ENCODE results near the gene TNFSF11. TPM values are rescaled to one million over a fixed set of nuclear protein-coding genes. Genes with fewer than 3 reads are reported as not detected.

The TNFSF11 gene
- total and polyA plus RNA-seq, 2 experiments from 2014 or later: not detected

DNA sequence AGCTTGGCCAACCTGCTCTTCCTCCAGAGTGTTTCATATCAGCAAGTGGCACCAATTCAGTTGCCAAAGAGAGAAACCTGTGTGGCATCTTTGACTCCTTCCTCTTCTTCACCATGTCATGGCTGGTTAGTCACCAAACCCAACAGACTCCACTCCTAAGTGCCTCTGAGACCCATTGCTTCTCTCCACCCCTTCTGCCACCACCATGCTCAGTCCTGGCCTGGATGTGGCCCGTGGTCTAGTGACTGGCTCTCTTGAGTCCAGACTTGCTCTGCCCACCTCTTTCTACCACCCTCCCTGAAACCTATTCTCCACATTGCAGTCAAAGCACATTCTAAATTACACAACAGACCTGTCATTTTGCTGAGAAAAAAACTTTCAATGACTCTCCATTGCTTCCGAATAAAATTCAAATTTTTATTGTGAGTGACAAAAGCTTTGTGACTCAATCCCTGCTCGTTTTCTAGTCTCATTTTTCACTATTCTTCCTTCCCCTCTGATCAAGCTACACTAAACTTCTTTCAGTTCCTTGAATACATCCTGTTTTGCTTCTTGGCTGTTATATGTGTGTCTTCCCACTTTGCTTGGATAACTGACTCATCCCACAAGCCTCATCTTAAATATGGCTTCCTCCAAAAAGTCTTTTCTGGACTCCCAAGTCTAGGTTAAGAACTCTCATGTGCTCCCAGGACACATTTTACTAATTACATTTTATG lies 12.0 kb upstream of the TNFSF11 start:
- Histone ChIP-seq H3K9me3 (ENCODE audit: low read depth) (no peaks in the 10 kb centered on the region), H3K4me3 (no peak overlapping the region), H3K27me3 (no peaks in the 10 kb centered on the region), H3K27ac (no peak overlapping the region), H3K36me3 (no peaks in the 10 kb centered on the region), H3K4me1 (ENCODE audit: low read depth) (no peaks in the 10 kb centered on the region)
- no peak for DNase-seq (ENCODE audit: low read depth in 1 of 2, low spot score in 1 of 2)
- TF ChIP-seq, protein P1, sequence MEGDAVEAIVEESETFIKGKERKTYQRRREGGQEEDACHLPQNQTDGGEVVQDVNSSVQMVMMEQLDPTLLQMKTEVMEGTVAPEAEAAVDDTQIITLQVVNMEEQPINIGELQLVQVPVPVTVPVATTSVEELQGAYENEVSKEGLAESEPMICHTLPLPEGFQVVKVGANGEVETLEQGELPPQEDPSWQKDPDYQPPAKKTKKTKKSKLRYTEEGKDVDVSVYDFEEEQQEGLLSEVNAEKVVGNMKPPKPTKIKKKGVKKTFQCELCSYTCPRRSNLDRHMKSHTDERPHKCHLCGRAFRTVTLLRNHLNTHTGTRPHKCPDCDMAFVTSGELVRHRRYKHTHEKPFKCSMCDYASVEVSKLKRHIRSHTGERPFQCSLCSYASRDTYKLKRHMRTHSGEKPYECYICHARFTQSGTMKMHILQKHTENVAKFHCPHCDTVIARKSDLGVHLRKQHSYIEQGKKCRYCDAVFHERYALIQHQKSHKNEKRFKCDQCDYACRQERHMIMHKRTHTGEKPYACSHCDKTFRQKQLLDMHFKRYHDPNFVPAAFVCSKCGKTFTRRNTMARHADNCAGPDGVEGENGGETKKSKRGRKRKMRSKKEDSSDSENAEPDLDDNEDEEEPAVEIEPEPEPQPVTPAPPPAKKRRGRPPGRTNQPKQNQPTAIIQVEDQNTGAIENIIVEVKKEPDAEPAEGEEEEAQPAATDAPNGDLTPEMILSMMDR (IDR thresholded peaks at IDR 0.05; ENCODE audit: low read depth, low read length): no peak

DNA sequence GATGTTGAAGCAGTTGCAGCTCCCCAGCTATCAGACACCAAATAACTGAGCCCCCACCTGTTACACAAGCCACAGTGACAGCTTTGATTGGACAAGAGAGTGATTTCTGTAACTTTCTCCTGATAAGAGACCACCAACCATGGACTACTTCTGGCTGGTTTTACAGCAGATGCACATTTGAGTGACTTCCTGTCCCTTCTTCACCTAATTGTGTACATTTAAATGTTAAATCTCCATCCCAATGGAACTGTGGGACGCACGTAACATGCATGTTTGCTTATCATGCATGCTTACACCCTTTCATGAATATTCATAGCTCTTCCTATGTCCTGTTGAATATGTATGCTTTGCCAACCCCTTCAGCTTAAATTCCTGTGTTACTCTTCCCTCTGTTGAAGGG lies 6.0 kb upstream of the TNFSF11 start:
- TF ChIP-seq, protein P1 (IDR thresholded peaks at IDR 0.05; ENCODE audit: low read depth, low read length): no peak
- no peak for DNase-seq (ENCODE audit: low read depth in 1 of 2, low spot score in 1 of 2)
- Histone ChIP-seq H3K4me3 (no peak overlapping the region), H3K9me3 (ENCODE audit: low read depth) (no peaks in the 10 kb centered on the region), H3K4me1 (ENCODE audit: low read depth) (peaks cover 5% of the 10 kb centered on the region), H3K27me3 (no peaks in the 10 kb centered on the region), H3K27ac (no peak overlapping the region), H3K36me3 (no peaks in the 10 kb centered on the region)

GRCh38 chr13:42569576-42570344 lies 4.2 kb upstream of the TNFSF11 start:
- DNase-seq (ENCODE audit: low read depth in 1 of 2, low spot score in 1 of 2): no peak
- Histone ChIP-seq H3K27me3 (peaks cover 15% of the 10 kb centered on the region), H3K4me3 (no peak overlapping the region), H3K9me3 (ENCODE audit: low read depth) (no peaks in the 10 kb centered on the region), H3K27ac (no peak overlapping the region), H3K4me1 (ENCODE audit: low read depth) (peaks cover 5% of the 10 kb centered on the region), H3K36me3 (no peaks in the 10 kb centered on the region)
- TF ChIP-seq, protein P1 (IDR thresholded peaks at IDR 0.05; ENCODE audit: low read depth, low read length): no peak

DNA sequence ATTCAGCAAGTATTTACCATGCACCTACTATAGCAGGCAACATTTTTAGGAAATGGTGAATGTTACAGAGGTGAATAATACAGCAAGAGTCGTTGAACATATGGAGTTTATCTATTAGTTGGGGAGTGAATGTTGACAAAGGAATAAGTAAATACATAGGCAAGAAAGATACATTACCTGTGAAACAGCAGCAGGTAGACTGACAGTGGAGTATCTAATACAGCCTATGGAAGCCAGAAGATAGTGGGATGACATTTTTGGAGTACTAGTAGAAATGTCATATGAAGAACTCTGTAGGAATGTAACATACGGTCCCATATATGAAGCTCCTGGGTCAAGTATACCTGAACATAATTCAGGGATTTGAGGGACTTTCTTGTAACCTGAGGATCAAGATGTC lies 2.1 kb upstream of the TNFSF11 start:
- H3K36me3 ChIP-seq: no peaks in the 10 kb centered on the region
- DNase-seq (ENCODE audit: low read depth in 1 of 2, low spot score in 1 of 2): no peak
- H3K9me3 ChIP-seq (ENCODE audit: low read depth): no peaks in the 10 kb centered on the region
- H3K27ac ChIP-seq: no peak overlapping the region
- TF ChIP-seq, protein P1 (IDR thresholded peaks at IDR 0.05; ENCODE audit: low read depth, low read length): no peak
- no peak overlapping the region for H3K4me3 ChIP-seq
- peaks cover 5% of the 10 kb centered on the region for H3K4me1 ChIP-seq (ENCODE audit: low read depth)
- peaks cover 36% of the 10 kb centered on the region for H3K27me3 ChIP-seq

- Histone ChIP-seq H3K27ac (no peak overlapping the region), H3K36me3 (no peaks in the 10 kb centered on the region), H3K4me3 (peak overlapping the region; percentile 18), H3K9me3 (ENCODE audit: low read depth) (no peaks in the 10 kb centered on the region), H3K27me3 (peaks cover 49% of the 10 kb centered on the region), H3K4me1 (ENCODE audit: low read depth) (no peaks in the 10 kb centered on the region)
- peak in 1 of 2 donors; percentile 3 for DNase-seq (ENCODE audit: low read depth in 1 of 2, low spot score in 1 of 2)
- TF ChIP-seq, protein P1 (IDR thresholded peaks at IDR 0.05; ENCODE audit: low read depth, low read length): no peak
Observed at GRCh38 chr13:42574435-42575311, 721 bp downstream of the TNFSF11 start.
